CD4-positive, alpha-beta T cell (primary cell): ENCODE measurements around the gene PCCA. TPM values are rescaled to one million over a fixed set of nuclear protein-coding genes. Genes with fewer than 3 reads are reported as not detected.

Source experiments
- ATAC-seq: fragments of 200-7000 bp; cut with Tn5 transposase; one replicate; pipeline ENCODE4 v1.10.0; 2022; ENCODE audit warnings: mild to moderate bottlenecking; ENCODE audit not compliant: poor library complexity
- CTCF ChIA-PET: fragments of 350-600 bp; sonication (Branson Sonifier 250); formaldehyde crosslinking; loops from one replicate; lab custom pipeline; 2021; ENCODE audit warnings: antibody characterized with exemption, inconsistent platforms; lab: Charles Lee
- POLR2A ChIA-PET: fragments of 350-600 bp; sonication (Branson Sonifier 250); formaldehyde crosslinking; loops from one replicate; lab custom pipeline; 2021; ENCODE audit warnings: antibody characterized with exemption, inconsistent platforms; lab: Charles Lee
- DNase-seq, 14 experiments: peaks; one replicate each; pipeline ENCODE4 v3.0.0-alpha.2; 2013 to 2020; ENCODE audit warnings: mixed read lengths in 2 of 14
- H3K27ac ChIP-seq, 2 donors: one replicate each; pipeline versions ENCODE4 v1.5.1 to v1.7.0; 2013; ENCODE audit warnings: low read length in 2 of 2, low read depth in 1 of 2, mild to moderate bottlenecking in 1 of 2
- H3K27me3 ChIP-seq, 2 experiments: 1 replicate in 1 of 2; 2 replicates in 1 of 2; pipeline versions ENCODE4 v1.6.1 to v1.7.0; 2013; ENCODE audit warnings: low read length in 2 of 2, control low read depth in 1 of 2, mild to moderate bottlenecking in 1 of 2, moderate library complexity in 1 of 2; ENCODE audit not compliant: insufficient read depth in 2 of 2, control insufficient read depth in 1 of 2
- H3K36me3 ChIP-seq: one replicate; pipeline ENCODE4 v1.6.1; 2013; ENCODE audit warnings: low read length, control low read depth; ENCODE audit not compliant: insufficient read depth
- H3K4me1 ChIP-seq: one replicate; pipeline ENCODE4 v1.6.1; 2013; ENCODE audit warnings: low read length, control low read depth; ENCODE audit not compliant: insufficient read depth
- H3K4me3 ChIP-seq: one replicate; pipeline ENCODE4 v1.5.1; 2013; ENCODE audit warnings: mild to moderate bottlenecking, low read length, moderate library complexity
- H3K9me3 ChIP-seq, 2 experiments: 1 replicate in 1 of 2; 2 replicates in 1 of 2; pipeline versions ENCODE4 v1.6.1 to v1.7.0; 2013; ENCODE audit warnings: low read length in 2 of 2, mild to moderate bottlenecking in 2 of 2, control low read depth in 1 of 2, moderate library complexity in 1 of 2; ENCODE audit not compliant: control insufficient read depth in 1 of 2, insufficient read depth in 1 of 2
- H3K27ac Mint-ChIP-seq: one replicate; pipeline ENCODE4 v1.8.0; 2020; ENCODE audit warnings: mixed read lengths
- H3K27me3 Mint-ChIP-seq: one replicate; pipeline ENCODE4 v1.8.0; 2021; ENCODE audit warnings: mixed read lengths
- H3K36me3 Mint-ChIP-seq: one replicate; pipeline ENCODE4 v1.8.0; 2021; ENCODE audit warnings: low read depth, mixed read lengths
- H3K4me1 Mint-ChIP-seq: one replicate; pipeline ENCODE4 v1.8.0; 2021; ENCODE audit warnings: low read depth, mixed read lengths
- H3K4me3 Mint-ChIP-seq: one replicate; pipeline ENCODE4 v1.8.0; 2020; ENCODE audit warnings: mild to moderate bottlenecking, mixed read lengths
- H3K9me3 Mint-ChIP-seq: one replicate; pipeline ENCODE4 v1.8.0; 2020; ENCODE audit warnings: mixed read lengths
- intact Hi-C, 2 experiments: fragments of 100-400 bp; cut with DNase I in 1 of 2; cut with micrococcal nuclease in 1 of 2; formaldehyde crosslinking; loops; one replicate each; pipeline versions ENCODE4 v1.15.1 to v1.9.0; 2023 to 2025; cut with DNase I, micrococcal nuclease
- total RNA-seq, 174 experiments: library from RNA in 2 of 174; stranded (reverse) in 2 of 174; gene quantifications; one replicate each; pipeline ENCODE4 v1.2.3 and lab custom pipeline; 2021 to 2026
- TF ChIP-seq, protein P1 (sequence below): fragments of 200-600 bp; IDR thresholded peaks from one replicate; pipeline ENCODE4 v1.8.0; 2022; ENCODE audit warnings: antibody characterized with exemption, mild to moderate bottlenecking

Gene PCCA
- total RNA-seq, 2 experiments from 2014 or later = 4.7 to 5.2 TPM

DNA sequence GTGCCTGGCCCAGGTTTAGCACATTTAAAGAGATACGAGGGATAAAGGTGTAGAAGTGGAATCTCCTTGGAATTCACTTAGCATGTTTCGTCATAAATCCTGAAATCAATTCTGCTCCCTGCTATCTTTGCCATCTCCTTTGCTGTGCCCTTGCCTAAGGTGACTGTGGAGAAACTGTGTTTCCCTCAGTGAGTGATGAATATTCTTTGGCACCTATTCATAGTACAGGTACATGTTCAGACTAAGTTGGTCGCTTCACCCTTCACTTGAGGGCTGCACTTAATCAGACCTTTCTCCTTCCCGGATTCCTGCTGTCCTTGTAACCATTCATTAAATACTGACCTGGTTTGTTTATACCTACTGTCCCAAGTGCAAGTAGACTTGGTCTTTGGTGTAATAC is 17.8 kb downstream of the PCCA start:
- no peaks in the 10 kb centered on the region for H3K4me1 ChIP-seq
- H3K4me3 Mint-ChIP-seq = no peak overlapping the region
- no peak overlapping the region for H3K27ac Mint-ChIP-seq
- H3K27ac ChIP-seq = no peak overlapping the region
- intact Hi-C loops = no loop called here
- H3K4me3 ChIP-seq = no peak overlapping the region
- no peaks in the 10 kb centered on the region for H3K27me3 ChIP-seq
- no peaks in the 10 kb centered on the region for H3K36me3 ChIP-seq
- H3K9me3 ChIP-seq = no peaks in the 10 kb centered on the region
- H3K27me3 Mint-ChIP-seq = no peaks in the 10 kb centered on the region
- ATAC-seq (no peak), DNase-seq (no peak)
- peaks cover 9% of the 10 kb centered on the region for H3K36me3 Mint-ChIP-seq
- H3K9me3 Mint-ChIP-seq = no peaks in the 10 kb centered on the region
- TF ChIP-seq, protein P1, sequence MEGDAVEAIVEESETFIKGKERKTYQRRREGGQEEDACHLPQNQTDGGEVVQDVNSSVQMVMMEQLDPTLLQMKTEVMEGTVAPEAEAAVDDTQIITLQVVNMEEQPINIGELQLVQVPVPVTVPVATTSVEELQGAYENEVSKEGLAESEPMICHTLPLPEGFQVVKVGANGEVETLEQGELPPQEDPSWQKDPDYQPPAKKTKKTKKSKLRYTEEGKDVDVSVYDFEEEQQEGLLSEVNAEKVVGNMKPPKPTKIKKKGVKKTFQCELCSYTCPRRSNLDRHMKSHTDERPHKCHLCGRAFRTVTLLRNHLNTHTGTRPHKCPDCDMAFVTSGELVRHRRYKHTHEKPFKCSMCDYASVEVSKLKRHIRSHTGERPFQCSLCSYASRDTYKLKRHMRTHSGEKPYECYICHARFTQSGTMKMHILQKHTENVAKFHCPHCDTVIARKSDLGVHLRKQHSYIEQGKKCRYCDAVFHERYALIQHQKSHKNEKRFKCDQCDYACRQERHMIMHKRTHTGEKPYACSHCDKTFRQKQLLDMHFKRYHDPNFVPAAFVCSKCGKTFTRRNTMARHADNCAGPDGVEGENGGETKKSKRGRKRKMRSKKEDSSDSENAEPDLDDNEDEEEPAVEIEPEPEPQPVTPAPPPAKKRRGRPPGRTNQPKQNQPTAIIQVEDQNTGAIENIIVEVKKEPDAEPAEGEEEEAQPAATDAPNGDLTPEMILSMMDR = no peak
- ChIA-PET POLR2A (no interaction called here), CTCF (no interaction called here)
- H3K4me1 Mint-ChIP-seq = peaks cover 4% of the 10 kb centered on the region

DNA sequence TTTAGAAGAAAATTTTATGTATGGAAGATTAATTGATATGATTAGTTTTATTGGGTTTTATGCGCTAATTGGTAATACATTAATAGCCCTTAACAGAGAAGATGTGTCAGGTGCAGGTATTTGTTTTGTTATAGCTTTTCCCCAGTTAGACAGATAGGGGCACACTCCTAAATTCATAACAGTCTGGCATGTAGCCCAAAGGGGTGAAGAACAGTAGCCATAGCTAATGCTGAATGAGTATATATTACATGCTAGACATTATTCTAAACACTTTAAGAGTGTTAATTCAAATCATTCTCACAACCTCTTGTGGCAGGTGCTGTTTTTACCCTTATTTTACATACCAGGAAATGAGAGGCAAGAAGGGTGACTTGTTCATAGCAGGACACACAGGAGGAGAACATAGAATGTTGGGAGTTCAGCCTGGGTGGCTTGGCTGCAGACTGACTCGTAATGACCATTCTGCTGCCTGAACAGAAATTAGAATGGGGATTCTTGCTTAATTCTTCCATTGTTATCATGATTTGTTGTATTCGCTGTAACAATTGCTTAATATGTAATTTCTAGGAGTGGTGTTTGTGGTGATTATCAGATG is 20.1 kb downstream of the PCCA start:
- H3K27me3 Mint-ChIP-seq = no peaks in the 10 kb centered on the region
- H3K4me1 Mint-ChIP-seq = peaks cover 4% of the 10 kb centered on the region
- ChIA-PET CTCF (no interaction called here), POLR2A (no interaction called here)
- no peaks in the 10 kb centered on the region for H3K9me3 Mint-ChIP-seq
- H3K36me3 ChIP-seq = peaks cover 8% of the 10 kb centered on the region
- no peak overlapping the region for H3K27ac ChIP-seq
- intact Hi-C loops = no loop called here
- no peak overlapping the region for H3K4me3 Mint-ChIP-seq
- H3K4me3 ChIP-seq = no peak overlapping the region
- no peaks in the 10 kb centered on the region for H3K4me1 ChIP-seq
- H3K27ac Mint-ChIP-seq = no peak overlapping the region
- DNase-seq (no peak), ATAC-seq (no peak)
- peaks cover 11% of the 10 kb centered on the region for H3K36me3 Mint-ChIP-seq
- TF ChIP-seq, protein P1 = no peak
- H3K27me3 ChIP-seq = no peaks in the 10 kb centered on the region
- H3K9me3 ChIP-seq = no peaks in the 10 kb centered on the region

DNA sequence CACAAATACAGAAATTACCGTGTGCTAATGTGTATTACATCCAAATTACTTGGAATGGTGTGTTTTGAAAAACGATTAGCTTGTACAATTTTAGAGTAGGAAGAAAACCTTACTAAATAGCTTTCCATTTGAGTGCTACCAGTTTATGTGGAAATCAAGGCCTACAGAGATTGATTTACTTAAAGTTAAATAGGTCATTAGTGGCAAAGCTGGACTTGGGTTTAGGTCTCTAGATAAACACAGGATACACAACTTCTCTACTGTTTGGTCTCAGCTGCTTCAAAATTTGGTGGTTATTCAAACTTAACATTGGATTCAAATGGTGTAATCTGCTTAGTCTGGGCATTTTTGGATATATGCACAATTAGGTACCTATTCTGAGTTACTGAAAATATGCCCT is 21.4 kb downstream of the PCCA start:
- no peak overlapping the region for H3K4me3 Mint-ChIP-seq
- H3K4me3 ChIP-seq = no peak overlapping the region
- H3K27ac Mint-ChIP-seq = no peak overlapping the region
- no peaks in the 10 kb centered on the region for H3K27me3 Mint-ChIP-seq
- CTCF ChIA-PET = no interaction called here
- H3K36me3 Mint-ChIP-seq = peaks cover 16% of the 10 kb centered on the region
- intact Hi-C loops = no loop called here
- TF ChIP-seq, protein P1 = no peak
- H3K9me3 ChIP-seq = no peaks in the 10 kb centered on the region
- no peaks in the 10 kb centered on the region for H3K4me1 ChIP-seq
- H3K27me3 ChIP-seq = no peaks in the 10 kb centered on the region
- ATAC-seq = no peak
- no peak overlapping the region for H3K27ac ChIP-seq
- H3K4me1 Mint-ChIP-seq = peaks cover 4% of the 10 kb centered on the region
- POLR2A ChIA-PET = no interaction called here
- H3K9me3 Mint-ChIP-seq = no peaks in the 10 kb centered on the region
- DNase-seq = no peak
- peaks cover 8% of the 10 kb centered on the region for H3K36me3 ChIP-seq
